Measurements from ENCODE around the gene MEF2C. TPM values are rescaled to one million over a fixed set of nuclear protein-coding genes. Genes with fewer than 3 reads are reported as not detected.

Gene MEF2C
- total RNA-seq, 2 donors from 2014 or later = 7.0 to 23.7 TPM

DNA sequence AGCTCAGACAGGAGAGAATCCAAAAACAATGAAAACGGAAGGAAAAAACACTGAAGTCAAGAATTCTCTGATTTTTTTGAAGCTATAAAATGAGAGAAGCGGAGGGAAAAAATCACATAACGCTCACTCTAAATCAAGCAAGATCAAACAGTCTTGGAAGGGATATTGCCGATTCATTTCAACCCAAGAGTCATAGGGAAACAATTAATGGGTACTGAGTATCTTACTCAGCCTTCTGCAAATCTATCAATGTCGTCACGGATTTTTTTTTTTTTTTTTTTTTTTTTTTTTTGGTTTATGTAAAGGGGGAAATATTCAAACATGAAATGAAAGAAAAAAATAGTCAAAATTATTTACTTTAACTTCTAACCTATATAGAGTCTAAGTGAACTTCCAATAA, 9.5 kb downstream of the MEF2C start:
- Histone ChIP-seq H3K4me3 (no peak overlapping the region), H3K27ac (no peak overlapping the region), H3K27me3 (no peaks in the 10 kb centered on the region), H3K36me3 (replicated peaks in 1 of 2; ENCODE audit: insufficient read depth in 1 of 2, low read depth in 2 of 2) (no peaks in the 10 kb centered on the region), H3K4me1 (no peaks in the 10 kb centered on the region), H3K9me3 (no peaks in the 10 kb centered on the region)
- DNase-seq (no peak), ATAC-seq (no peak)
- TF ChIP-seq, protein P1, sequence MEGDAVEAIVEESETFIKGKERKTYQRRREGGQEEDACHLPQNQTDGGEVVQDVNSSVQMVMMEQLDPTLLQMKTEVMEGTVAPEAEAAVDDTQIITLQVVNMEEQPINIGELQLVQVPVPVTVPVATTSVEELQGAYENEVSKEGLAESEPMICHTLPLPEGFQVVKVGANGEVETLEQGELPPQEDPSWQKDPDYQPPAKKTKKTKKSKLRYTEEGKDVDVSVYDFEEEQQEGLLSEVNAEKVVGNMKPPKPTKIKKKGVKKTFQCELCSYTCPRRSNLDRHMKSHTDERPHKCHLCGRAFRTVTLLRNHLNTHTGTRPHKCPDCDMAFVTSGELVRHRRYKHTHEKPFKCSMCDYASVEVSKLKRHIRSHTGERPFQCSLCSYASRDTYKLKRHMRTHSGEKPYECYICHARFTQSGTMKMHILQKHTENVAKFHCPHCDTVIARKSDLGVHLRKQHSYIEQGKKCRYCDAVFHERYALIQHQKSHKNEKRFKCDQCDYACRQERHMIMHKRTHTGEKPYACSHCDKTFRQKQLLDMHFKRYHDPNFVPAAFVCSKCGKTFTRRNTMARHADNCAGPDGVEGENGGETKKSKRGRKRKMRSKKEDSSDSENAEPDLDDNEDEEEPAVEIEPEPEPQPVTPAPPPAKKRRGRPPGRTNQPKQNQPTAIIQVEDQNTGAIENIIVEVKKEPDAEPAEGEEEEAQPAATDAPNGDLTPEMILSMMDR (IDR thresholded peaks at IDR 0.05) = no peak
- TF ChIP-seq POLR2A (IDR thresholded peaks at IDR 0.05) = no peak
- intact Hi-C loops (cut with DNase I) = no loop called here
- 85 to 88% methylated on average over 6 of the region's 6 CpGs for WGBS, 2 donors

GRCh38 chr5:88872971-88873370, 10.0 kb downstream of the MEF2C start:
- WGBS, 2 donors = 73 to 83% methylated on average over 6 of the region's 6 CpGs
- no peak for DNase-seq
- intact Hi-C loops (cut with DNase I) = no loop called here
- no peak overlapping the region for H3K27ac ChIP-seq
- H3K4me3 ChIP-seq = no peak overlapping the region
- no peaks in the 10 kb centered on the region for H3K27me3 ChIP-seq
- no peaks in the 10 kb centered on the region for H3K4me1 ChIP-seq
- TF ChIP-seq POLR2A (IDR thresholded peaks at IDR 0.05) = no peak
- TF ChIP-seq, protein P1 (IDR thresholded peaks at IDR 0.05) = no peak
- H3K36me3 ChIP-seq (replicated peaks in 1 of 2; ENCODE audit: insufficient read depth in 1 of 2, low read depth in 2 of 2) = no peaks in the 10 kb centered on the region
- H3K9me3 ChIP-seq = no peaks in the 10 kb centered on the region
- no peak for ATAC-seq

DNA sequence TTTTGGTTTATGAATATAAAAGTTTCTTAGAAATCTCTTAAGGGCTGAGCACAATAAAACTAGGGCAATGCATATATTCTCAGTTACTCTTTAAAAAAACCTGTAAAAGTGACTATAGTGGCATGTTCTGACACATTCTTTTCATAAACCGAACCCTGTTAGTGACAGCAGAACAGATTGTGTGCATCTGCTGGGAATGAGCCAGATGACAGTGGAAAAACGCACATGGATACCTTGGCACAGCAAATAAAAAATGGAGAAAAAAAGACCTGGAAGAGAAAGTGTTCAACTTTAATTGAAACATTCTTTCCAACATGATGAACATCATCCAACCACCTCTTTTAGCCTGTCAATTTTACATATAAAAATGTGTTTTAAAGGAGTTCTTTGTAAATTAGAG, 12.7 kb downstream of the MEF2C start:
- Histone ChIP-seq H3K36me3 (replicated peaks in 1 of 2; ENCODE audit: insufficient read depth in 1 of 2, low read depth in 2 of 2) (no peaks in the 10 kb centered on the region), H3K27ac (no peak overlapping the region), H3K4me3 (no peak overlapping the region), H3K27me3 (no peaks in the 10 kb centered on the region), H3K4me1 (no peaks in the 10 kb centered on the region), H3K9me3 (no peaks in the 10 kb centered on the region)
- DNase-seq (no peak), ATAC-seq (no peak)
- TF ChIP-seq, protein P1 (IDR thresholded peaks at IDR 0.05) = no peak
- no peak for TF ChIP-seq POLR2A (IDR thresholded peaks at IDR 0.05)
- intact Hi-C loops (cut with DNase I) = no loop called here
- 16 to 33% methylated on average over 2 of the region's 2 CpGs for WGBS, 2 donors

DNA sequence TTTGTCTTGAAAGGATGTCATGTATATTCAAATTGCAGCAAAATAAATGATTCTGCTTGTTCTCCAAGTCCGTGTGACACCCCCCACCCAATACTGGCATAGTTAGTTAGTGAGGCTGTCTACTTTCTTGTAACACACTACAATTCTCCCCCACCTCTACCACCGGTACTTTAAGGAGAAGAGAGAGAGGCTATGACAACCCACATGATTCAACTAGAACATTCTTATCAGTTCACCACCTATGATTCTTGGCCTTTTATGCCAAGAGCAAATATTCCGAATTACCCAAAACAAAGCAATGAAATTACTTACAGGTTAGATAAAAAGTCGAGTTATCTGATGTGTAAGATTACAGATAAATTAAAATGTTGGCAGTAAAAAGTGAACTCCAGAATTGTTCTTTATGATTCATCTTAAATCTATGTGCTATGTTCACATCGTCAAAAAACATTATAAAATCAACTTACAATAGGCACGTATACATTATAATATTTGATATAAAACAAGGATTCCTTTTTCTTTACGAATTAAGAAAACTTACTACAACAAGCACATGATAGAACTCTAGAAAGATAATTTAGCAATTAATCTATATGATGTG, 14.4 kb downstream of the MEF2C start:
- no peak for ATAC-seq
- DNase-seq = no peak
- H3K9me3 ChIP-seq = no peaks in the 10 kb centered on the region
- TF ChIP-seq, protein P1 (IDR thresholded peaks at IDR 0.05) = no peak
- no peak for TF ChIP-seq POLR2A (IDR thresholded peaks at IDR 0.05)
- intact Hi-C loops (cut with DNase I) = no loop called here
- H3K4me1 ChIP-seq = no peaks in the 10 kb centered on the region
- H3K27me3 ChIP-seq = no peaks in the 10 kb centered on the region
- H3K4me3 ChIP-seq = no peak overlapping the region
- WGBS, 2 donors = 61 to 65% methylated on average over 7 of the region's 7 CpGs
- no peak overlapping the region for H3K27ac ChIP-seq
- no peaks in the 10 kb centered on the region for H3K36me3 ChIP-seq (replicated peaks in 1 of 2; ENCODE audit: insufficient read depth in 1 of 2, low read depth in 2 of 2)

- Histone ChIP-seq H3K27ac (no peak overlapping the region), H3K9me3 (no peaks in the 10 kb centered on the region), H3K4me1 (no peaks in the 10 kb centered on the region), H3K27me3 (no peaks in the 10 kb centered on the region), H3K36me3 (replicated peaks in 1 of 2; ENCODE audit: insufficient read depth in 1 of 2, low read depth in 2 of 2) (no peaks in the 10 kb centered on the region), H3K4me3 (no peak overlapping the region)
- intact Hi-C loops (cut with DNase I) = no loop called here
- DNase-seq (no peak), ATAC-seq (no peak)
- TF ChIP-seq POLR2A (IDR thresholded peaks at IDR 0.05) = no peak
- TF ChIP-seq, protein P1 (IDR thresholded peaks at IDR 0.05) = no peak
- 88 to 93% methylated on average over 6 of the region's 6 CpGs for WGBS, 2 donors
Measured at GRCh38 chr5:88867638-88868037, 15.3 kb downstream of the MEF2C start.
